Coronary artery (tissue), 2 donors: Measurements from ENCODE around the gene NRGN.

Source experiments
- DNase-seq: peaks from one replicate; pipeline ENCODE4 v3.0.0-alpha.2; 2017; ENCODE audit warnings: low spot score
- H3K27ac ChIP-seq, 2 donors: fragments of 200-600 bp; sonication (generic); one replicate each; pipeline ENCODE4 v1.5.1; 2016 to 2019
- H3K4me3 ChIP-seq: fragments of 200-600 bp; sonication (generic); 2 replicates; pipeline ENCODE4 v1.5.1; 2016; ENCODE audit warnings: mild to moderate bottlenecking, moderate library complexity
- TF ChIP-seq, protein P1 (sequence below): fragments of 200-600 bp; sonication (generic); IDR thresholded peaks from one replicate; pipeline ENCODE4 v1.5.1; 2019; ENCODE audit warnings: antibody characterized with exemption

Gene NRGN

DNA sequence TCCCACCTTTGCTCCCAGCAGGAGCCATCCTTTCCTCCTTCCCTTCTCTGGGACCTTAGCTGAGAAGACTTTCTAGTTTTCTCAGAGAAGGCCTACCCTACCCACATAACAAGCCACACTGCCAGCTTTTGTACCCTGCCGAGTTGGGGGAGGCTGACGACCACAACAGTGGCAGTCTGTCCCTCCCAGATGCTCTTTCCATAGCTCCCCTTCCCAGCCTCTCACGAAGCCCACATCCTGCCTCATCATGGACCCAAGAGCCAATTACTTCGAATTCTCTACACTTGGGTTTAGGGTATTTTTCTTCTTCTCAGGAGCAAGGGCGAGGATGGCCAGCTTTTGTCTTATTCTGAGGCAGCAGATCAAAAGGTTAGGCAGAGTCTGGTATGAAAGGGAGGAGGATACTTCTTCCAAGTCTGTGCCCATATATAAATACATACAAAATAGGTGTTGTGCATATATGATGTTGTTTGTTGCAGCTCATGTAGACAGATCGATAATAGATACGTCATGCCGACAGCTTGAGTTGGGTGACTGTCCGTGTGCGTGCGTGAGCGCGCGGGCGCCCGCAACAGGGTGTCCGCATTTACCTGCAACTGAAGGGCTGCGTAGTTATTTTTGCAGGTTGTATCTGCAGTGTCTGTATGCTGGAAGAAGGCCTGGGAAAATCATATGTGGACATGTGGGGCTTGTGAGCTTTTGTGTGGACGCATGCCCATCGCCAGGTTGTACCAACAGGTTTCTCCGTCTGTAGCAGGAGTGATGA is 846 bp upstream of the NRGN start:
- H3K27ac ChIP-seq, result peak overlapping the region; percentile 48 to 78
- H3K4me3 ChIP-seq, result peak overlapping the region; percentile 74
- TF ChIP-seq, protein P1, sequence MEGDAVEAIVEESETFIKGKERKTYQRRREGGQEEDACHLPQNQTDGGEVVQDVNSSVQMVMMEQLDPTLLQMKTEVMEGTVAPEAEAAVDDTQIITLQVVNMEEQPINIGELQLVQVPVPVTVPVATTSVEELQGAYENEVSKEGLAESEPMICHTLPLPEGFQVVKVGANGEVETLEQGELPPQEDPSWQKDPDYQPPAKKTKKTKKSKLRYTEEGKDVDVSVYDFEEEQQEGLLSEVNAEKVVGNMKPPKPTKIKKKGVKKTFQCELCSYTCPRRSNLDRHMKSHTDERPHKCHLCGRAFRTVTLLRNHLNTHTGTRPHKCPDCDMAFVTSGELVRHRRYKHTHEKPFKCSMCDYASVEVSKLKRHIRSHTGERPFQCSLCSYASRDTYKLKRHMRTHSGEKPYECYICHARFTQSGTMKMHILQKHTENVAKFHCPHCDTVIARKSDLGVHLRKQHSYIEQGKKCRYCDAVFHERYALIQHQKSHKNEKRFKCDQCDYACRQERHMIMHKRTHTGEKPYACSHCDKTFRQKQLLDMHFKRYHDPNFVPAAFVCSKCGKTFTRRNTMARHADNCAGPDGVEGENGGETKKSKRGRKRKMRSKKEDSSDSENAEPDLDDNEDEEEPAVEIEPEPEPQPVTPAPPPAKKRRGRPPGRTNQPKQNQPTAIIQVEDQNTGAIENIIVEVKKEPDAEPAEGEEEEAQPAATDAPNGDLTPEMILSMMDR, result no peak
- no peak for DNase-seq

DNA sequence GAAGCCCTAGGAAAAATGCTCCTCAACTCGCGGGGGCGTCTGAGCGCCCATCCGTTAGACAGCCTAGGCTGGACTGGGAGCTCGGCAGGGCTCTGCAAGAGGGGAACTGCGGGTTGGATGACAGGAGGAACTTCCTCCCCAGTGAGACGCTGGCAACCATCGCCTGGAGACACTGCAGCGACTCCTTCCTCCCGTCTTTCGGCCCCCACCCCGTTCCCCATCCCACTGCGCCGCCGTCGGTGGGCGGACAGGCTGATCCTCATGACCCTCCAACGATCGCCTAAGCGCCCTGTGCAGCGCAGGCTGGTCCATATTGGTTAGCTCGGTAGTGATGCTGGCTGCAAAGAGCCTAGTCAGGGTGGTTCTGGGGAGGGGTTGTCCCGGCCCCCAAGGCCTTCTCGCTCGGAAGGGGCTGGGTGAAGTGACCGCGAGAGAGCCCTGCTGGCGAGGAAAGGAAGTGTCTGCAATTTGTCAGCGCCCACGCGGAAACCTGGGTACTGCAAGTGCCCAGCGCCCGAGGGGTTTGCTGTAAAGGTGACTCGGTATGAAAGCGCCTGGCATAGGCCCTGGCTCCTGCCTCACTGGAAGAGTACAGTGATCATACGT is 638 bp downstream of the NRGN start:
- peak overlapping the region; percentile 48 to 78 for H3K27ac ChIP-seq
- DNase-seq, result no peak
- TF ChIP-seq, protein P1, result peak; percentile 24

DNA sequence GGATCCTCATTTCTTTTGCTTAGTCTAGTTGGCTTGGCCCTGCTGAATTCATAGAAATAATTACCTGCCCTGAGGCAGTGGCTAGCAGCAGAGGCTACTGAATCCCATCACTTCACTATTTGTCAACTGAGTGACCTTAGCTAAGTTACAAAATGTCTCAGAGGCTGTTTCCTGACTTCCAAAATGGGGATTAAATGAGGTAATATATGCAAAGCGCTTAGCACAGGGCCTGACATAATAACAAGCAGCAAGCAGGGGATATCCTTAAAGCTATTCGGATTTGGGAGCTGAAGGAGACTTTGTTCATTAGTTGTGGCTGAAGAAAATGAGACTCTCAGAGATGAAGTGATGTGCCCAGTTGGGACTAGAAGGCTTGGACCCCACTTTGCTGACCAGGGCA is 2.8 kb downstream of the NRGN start:
- no peak overlapping the region for H3K4me3 ChIP-seq
- no peak for DNase-seq
- TF ChIP-seq, protein P1, result no peak
- no peak overlapping the region for H3K27ac ChIP-seq

More for the DNA sequence above, 638 bp downstream of the NRGN start:
- H3K4me3 ChIP-seq, result peak overlapping the region; percentile 74

DNA sequence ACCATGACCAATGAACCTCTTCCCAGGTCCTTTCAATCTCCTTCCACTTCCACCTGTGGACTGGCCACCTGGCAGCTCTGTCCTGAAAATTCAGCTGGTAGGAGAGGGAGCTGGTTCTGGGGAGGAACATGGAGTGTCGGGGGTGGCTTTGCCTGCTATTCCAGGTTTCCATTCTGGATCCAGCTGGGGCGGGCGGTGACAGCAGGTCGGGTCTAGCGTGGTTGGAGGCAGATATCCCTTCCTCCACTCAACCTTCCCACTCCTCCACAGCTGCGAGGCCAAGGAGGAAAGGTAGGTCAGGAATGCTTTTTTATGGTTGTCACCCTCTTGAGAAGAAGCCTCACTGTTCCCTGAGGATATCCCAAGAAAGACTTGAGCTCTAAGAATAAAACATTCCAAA is 3.3 kb downstream of the NRGN start:
- no peak overlapping the region for H3K27ac ChIP-seq
- TF ChIP-seq, protein P1, result no peak
- H3K4me3 ChIP-seq, result no peak overlapping the region
- no peak for DNase-seq

DNA sequence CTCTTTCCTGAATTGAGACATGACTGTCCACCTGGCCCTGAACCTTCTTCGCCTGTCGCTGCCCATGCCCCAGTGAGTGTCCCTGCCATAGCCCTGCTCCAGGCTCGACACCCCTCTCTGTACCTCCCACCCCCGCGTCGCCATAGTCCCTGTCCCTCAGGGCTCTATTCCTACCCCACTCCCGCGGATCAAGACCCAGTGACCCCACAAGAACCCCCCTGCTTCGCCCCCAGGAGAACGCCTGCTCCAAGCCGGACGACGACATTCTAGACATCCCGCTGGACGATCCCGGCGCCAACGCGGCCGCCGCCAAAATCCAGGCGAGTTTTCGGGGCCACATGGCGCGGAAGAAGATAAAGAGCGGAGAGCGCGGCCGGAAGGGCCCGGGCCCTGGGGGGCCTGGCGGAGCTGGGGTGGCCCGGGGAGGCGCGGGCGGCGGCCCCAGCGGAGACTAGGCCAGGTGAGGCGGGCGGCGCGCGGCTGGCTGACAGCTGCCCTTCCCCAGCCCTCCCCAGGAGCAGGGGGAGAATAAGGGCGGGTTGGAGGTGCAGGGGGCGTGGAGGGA is 5.6 kb downstream of the NRGN start:
- TF ChIP-seq, protein P1, result no peak
- DNase-seq, result no peak
- H3K4me3 ChIP-seq, result no peak overlapping the region
- H3K27ac ChIP-seq, result no peak overlapping the region

DNA sequence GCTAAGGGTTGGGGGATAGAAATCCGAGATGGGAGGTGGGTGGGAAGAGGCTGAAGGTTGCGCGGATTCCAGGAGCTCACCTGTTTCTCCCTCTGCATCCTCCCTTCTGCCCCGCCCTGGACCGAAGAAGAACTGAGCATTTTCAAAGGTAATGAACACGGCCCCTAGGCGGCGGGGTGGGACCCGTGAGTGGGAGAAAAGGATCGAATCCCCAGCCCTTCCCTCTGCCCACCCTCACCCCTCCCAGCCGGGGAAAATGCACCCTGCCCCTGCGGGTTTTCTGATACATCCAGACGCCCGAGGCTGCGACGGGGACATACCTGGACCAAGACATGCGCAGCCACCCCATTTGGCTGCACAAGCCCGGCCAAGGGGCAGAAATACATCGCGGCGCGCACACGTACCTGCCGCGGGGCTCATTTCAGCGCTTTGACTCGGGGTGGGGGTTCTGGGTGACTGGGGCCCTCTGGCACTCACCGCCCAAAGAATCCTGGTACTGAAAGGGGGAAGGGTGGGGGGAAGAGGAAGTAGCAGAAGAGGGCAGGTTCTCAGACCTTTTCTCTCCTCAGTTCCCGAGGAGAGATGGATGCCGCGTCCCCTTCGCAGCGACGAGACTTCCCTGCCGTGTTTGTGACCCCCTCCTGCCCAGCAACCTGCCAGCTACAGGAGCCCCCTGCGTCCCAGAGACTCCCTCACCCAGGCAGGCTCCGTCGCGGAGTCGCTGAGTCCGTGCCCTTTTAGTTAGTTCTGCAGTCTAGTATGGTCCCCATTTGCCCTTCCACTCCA is 6.3 kb downstream of the NRGN start:
- Histone ChIP-seq H3K27ac (peak overlapping the region in 1 of 2 donors; percentile 76), H3K4me3 (peak overlapping the region; percentile 63)
- no peak for DNase-seq
- TF ChIP-seq, protein P1, result no peak
